GM18502 (cell line): ENCODE data around the gene TOMM6.
"Not testable (repeated sequence)": the region's sequence is repeated elsewhere in the genome, so short reads cannot be mapped to it uniquely, and the experiment has no call there.

Experiments
- ATAC-seq: cut with Tn5 transposase; IDR thresholded peaks from one replicate; pipeline ENCODE4 v1.9.1; 2021; ENCODE audit warnings: mild to moderate bottlenecking; ENCODE audit not compliant: unreplicated experiment, poor library complexity

The TOMM6 gene

GRCh38 chr6:41783106-41783780 lies 4.3 kb upstream of the TOMM6 start:
- ATAC-seq, result no peak

GRCh38 chr6:41784581-41785171 lies 2.8 kb upstream of the TOMM6 start:
- no peak for ATAC-seq

- ATAC-seq, result no peak
These were observed 2.2 kb upstream of the TOMM6 start for GRCh38 chr6:41785254-41785653.

GRCh38 chr6:41785689-41786450 lies 1.6 kb upstream of the TOMM6 start:
- no peak for ATAC-seq

GRCh38 chr6:41786451-41787218 lies 859 bp upstream of the TOMM6 start:
- peak; percentile 69 for ATAC-seq

- ATAC-seq, result no peak
These were observed 1.9 kb downstream of the TOMM6 start for GRCh38 chr6:41789390-41789724.

GRCh38 chr6:41790045-41790444 lies 2.6 kb downstream of the TOMM6 start:
- no peak for ATAC-seq

GRCh38 chr6:41791305-41791704 lies 3.8 kb downstream of the TOMM6 start:
- ATAC-seq, result no peak

GRCh38 chr6:41791984-41792383 lies 4.5 kb downstream of the TOMM6 start:
- no peak for ATAC-seq

GRCh38 chr6:41796474-41796873 lies 9.0 kb downstream of the TOMM6 start:
- no peak for ATAC-seq

- ATAC-seq, result no peak
These were observed 11.5 kb downstream of the TOMM6 start for GRCh38 chr6:41798901-41799558.

GRCh38 chr6:41799559-41799911 lies 12.0 kb downstream of the TOMM6 start:
- ATAC-seq, result no peak

- no peak for ATAC-seq
These were observed 13.9 kb downstream of the TOMM6 start for GRCh38 chr6:41801380-41801779.

GRCh38 chr6:41805830-41806774 lies 18.6 kb downstream of the TOMM6 start:
- no peak for ATAC-seq

GRCh38 chr6:41811095-41811494 lies 23.6 kb downstream of the TOMM6 start:
- no peak for ATAC-seq

- not testable (repeated sequence) for ATAC-seq
These were observed 24.5 kb downstream of the TOMM6 start for GRCh38 chr6:41811946-41812345.

- ATAC-seq, result no peak
These were observed 26.0 kb downstream of the TOMM6 start for GRCh38 chr6:41813469-41813868.

GRCh38 chr6:41813956-41814355 lies 26.5 kb downstream of the TOMM6 start:
- no peak for ATAC-seq

GRCh38 chr6:41814629-41815028 lies 27.1 kb downstream of the TOMM6 start:
- no peak for ATAC-seq
